OCI-LY1 (cell line): ENCODE results near the gene CCDC102B.
"Not testable (repeated sequence)": the region's sequence is repeated elsewhere in the genome, so short reads cannot be mapped to it uniquely, and the experiment has no call there.

Experiments
- H2AFZ ChIP-seq: fragments of 200-600 bp; sonication (generic), shearing (Covaris generic); 2 replicates; pipeline ENCODE4 v1.6.0; 2014; ENCODE audit warnings: antibody characterized with exemption, mild to moderate bottlenecking, low read length
- H3F3A ChIP-seq: fragments of 200-600 bp; sonication (generic), shearing (Covaris generic); 2 replicates; pipeline ENCODE4 v1.6.0; 2014; ENCODE audit warnings: mild to moderate bottlenecking, antibody characterized with exemption, low read length, moderate library complexity; ENCODE audit not compliant: insufficient read depth
- H3K27ac ChIP-seq: fragments of 200-600 bp; sonication (generic); 2 replicates; pipeline ENCODE4 v1.5.1; 2014; ENCODE audit warnings: low read length, mixed run types, mild to moderate bottlenecking, low read depth; ENCODE audit not compliant: poor library complexity, severe bottlenecking
- H3K27me3 ChIP-seq: fragments of 200-600 bp; sonication (generic); 2 replicates; pipeline ENCODE4 v1.6.0; 2014; ENCODE audit warnings: antibody characterized with exemption, mild to moderate bottlenecking, low read length, moderate library complexity; ENCODE audit not compliant: insufficient read depth
- H3K36me3 ChIP-seq: fragments of 200-600 bp; sonication (generic); 2 replicates; pipeline ENCODE4 v1.6.1; 2014; ENCODE audit warnings: mild to moderate bottlenecking, antibody characterized with exemption, low read length, moderate library complexity, mixed read lengths; ENCODE audit not compliant: insufficient read depth
- H3K4me1 ChIP-seq: fragments of 200-600 bp; sonication (generic); 2 replicates; pipeline ENCODE4 v1.5.1; 2014; ENCODE audit warnings: mild to moderate bottlenecking, low read length, moderate library complexity; ENCODE audit not compliant: insufficient read depth, severe bottlenecking
- H3K4me2 ChIP-seq: fragments of 200-600 bp; sonication (generic), shearing (Covaris generic); 2 replicates; pipeline ENCODE4 v1.6.1; 2014; ENCODE audit warnings: low read length
- H3K4me3 ChIP-seq: fragments of 200-600 bp; sonication (generic); 2 replicates; pipeline ENCODE4 v1.5.1; 2014; ENCODE audit warnings: low read length, low read depth, mild to moderate bottlenecking, mixed read lengths; ENCODE audit not compliant: poor library complexity, severe bottlenecking
- H3K79me2 ChIP-seq: fragments of 200-600 bp; shearing (Covaris generic); 2 replicates; pipeline ENCODE4 v1.6.1; 2016; ENCODE audit warnings: mixed run types, low read length, mixed read lengths; ENCODE audit not compliant: insufficient read depth
- H3K9ac ChIP-seq: fragments of 200-600 bp; sonication (generic), shearing (Covaris generic); 2 replicates; pipeline ENCODE4 v1.6.1; 2014; ENCODE audit warnings: mild to moderate bottlenecking, low read length, mixed read lengths
- H3K9me2 ChIP-seq: fragments of 200-600 bp; sonication (generic), shearing (Covaris generic); 2 replicates; pipeline ENCODE4 v1.6.1; 2014; ENCODE audit warnings: low read depth, mild to moderate bottlenecking, low read length, mixed read lengths
- H3K9me3 ChIP-seq: fragments of 200-600 bp; shearing (Covaris generic); 2 replicates; pipeline ENCODE4 v1.6.1; 2014; ENCODE audit warnings: low read length, mixed read lengths
- H4K20me1 ChIP-seq: fragments of 200-600 bp; sonication (generic), shearing (Covaris generic); 2 replicates; pipeline ENCODE4 v1.6.0; 2016; ENCODE audit warnings: mild to moderate bottlenecking, low read length; ENCODE audit not compliant: insufficient read depth
- CTCF ChIP-seq: fragments of 200-600 bp; sonication (generic), shearing (Covaris generic); IDR thresholded peaks from 2 replicates; pipeline ENCODE4 v1.5.1; 2017; ENCODE audit warnings: mild to moderate bottlenecking, antibody characterized with exemption, low read length, moderate library complexity, mixed read lengths
- EZH2 ChIP-seq: fragments of 200-600 bp; sonication (generic), shearing (Covaris generic); IDR thresholded peaks from 2 replicates; pipeline ENCODE4 v1.8.0; 2017; ENCODE audit warnings: borderline replicate concordance, mixed run types, mild to moderate bottlenecking, antibody characterized with exemption, low read length, moderate library complexity, mixed read lengths

Gene CCDC102B

GRCh38 chr18:69000366-69000765, 202.5 kb downstream of the CCDC102B start:
- Histone ChIP-seq H3K36me3 (no peaks in the 10 kb centered on the region), H3K79me2 (no peaks in the 10 kb centered on the region), H3F3A (no peaks in the 10 kb centered on the region), H4K20me1 (no peaks in the 10 kb centered on the region), H3K4me1 (no peaks in the 10 kb centered on the region), H3K27ac (no peak overlapping the region), H3K27me3 (no peaks in the 10 kb centered on the region), H3K9ac (no peak overlapping the region), H2AFZ (no peak overlapping the region), H3K9me2 (no peaks in the 10 kb centered on the region), H3K9me3 (no peaks in the 10 kb centered on the region), H3K4me3 (no peak overlapping the region), H3K4me2 (no peak overlapping the region)
- TF ChIP-seq EZH2 (no peak), CTCF (no peak)

- H3K4me3 ChIP-seq = no peak overlapping the region
- no peak for TF ChIP-seq EZH2
- TF ChIP-seq CTCF = peak; percentile 44
These were observed 204.4 kb downstream of the CCDC102B start for GRCh38 chr18:69002233-69002632.

GRCh38 chr18:69006212-69006611, 208.3 kb downstream of the CCDC102B start:
- H3K4me2 ChIP-seq, H3K79me2 ChIP-seq, H3F3A ChIP-seq, H4K20me1 ChIP-seq, H3K27me3 ChIP-seq, H3K9ac ChIP-seq, H2AFZ ChIP-seq, H3K27ac ChIP-seq, H3K9me3 ChIP-seq, H3K9me2 ChIP-seq, H3K36me3 ChIP-seq, H3K4me3 ChIP-seq, H3K4me1 ChIP-seq: not testable (repeated sequence)

More at GRCh38 chr18:69002233-69002632, 204.4 kb downstream of the CCDC102B start:
- Histone ChIP-seq H3K27ac (no peak overlapping the region), H3K27me3 (no peaks in the 10 kb centered on the region), H3K4me2 (no peak overlapping the region), H3K4me1 (no peaks in the 10 kb centered on the region), H3K9me2 (no peaks in the 10 kb centered on the region), H4K20me1 (no peaks in the 10 kb centered on the region), H3K36me3 (no peaks in the 10 kb centered on the region), H3K9me3 (no peaks in the 10 kb centered on the region), H3K9ac (no peak overlapping the region), H3K79me2 (no peaks in the 10 kb centered on the region), H3F3A (no peaks in the 10 kb centered on the region), H2AFZ (no peak overlapping the region)

GRCh38 chr18:69008538-69008937, 210.7 kb downstream of the CCDC102B start:
- Histone ChIP-seq H3K27me3 (no peaks in the 10 kb centered on the region), H3K36me3 (no peaks in the 10 kb centered on the region), H3F3A (no peaks in the 10 kb centered on the region), H3K9ac (no peak overlapping the region), H4K20me1 (no peaks in the 10 kb centered on the region), H3K79me2 (no peaks in the 10 kb centered on the region), H3K27ac (no peak overlapping the region), H3K9me3 (no peaks in the 10 kb centered on the region), H3K9me2 (no peaks in the 10 kb centered on the region), H3K4me3 (no peak overlapping the region), H2AFZ (no peak overlapping the region), H3K4me2 (no peak overlapping the region), H3K4me1 (no peaks in the 10 kb centered on the region)
- TF ChIP-seq CTCF (no peak), EZH2 (no peak)
